ENCODE data around the gene RNF41. TPM values are rescaled to one million over a fixed set of nuclear protein-coding genes. Genes with fewer than 3 reads are reported as not detected.
"Not testable (repeated sequence)": the region's sequence is repeated elsewhere in the genome, so short reads cannot be mapped to it uniquely, and the experiment has no call there.

RNF41 gene
- total RNA-seq (2014; rRNA removed; shearing (Covaris generic)): 48.1 and 52.3 TPM in 2 replicates

DNA sequence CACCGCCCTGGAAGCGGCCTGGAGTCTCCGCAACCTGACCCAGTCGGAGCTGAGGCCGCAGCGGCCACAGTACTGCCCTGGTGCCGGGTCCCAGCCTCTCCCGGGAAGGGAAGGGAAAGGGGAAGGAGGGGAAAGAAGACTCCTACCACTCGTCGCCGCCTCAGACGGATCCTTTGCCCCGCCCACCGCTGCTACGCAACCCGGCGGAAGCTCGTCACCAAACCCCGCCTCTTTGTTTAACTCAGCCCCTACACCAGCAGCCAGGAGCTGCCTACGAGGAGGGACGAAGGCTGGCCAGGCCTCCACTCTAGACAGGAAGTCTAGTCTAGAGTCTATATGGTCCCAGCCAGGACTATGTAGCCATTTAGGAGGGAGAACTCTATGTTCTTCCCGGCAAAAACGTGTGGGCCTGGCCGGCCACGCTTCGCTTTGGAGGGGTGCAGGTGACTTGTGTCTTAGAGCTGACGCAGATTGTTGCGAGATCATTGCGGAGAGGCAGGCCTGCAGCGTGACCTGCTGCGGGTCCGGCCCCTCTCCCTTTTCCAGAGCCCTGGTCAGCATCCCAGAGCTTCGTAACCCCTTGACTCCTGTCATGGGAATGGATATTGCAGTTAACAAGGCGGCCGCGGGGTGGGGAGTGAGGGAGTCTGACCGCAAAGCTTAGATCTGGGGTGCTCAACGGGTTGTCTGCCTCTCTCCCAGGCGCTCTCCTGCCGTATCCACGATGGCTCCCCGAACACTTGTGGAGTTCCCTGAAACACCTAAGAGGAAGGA, at the start of gene RNF41:
RNF41 (minus strand) TSS at position 166 of the 774 bp plus-strand sequence. CDS start 7,875 bp downstream, outside the sequence.
- DNase-seq (ENCODE audit: low read depth): peak; percentile 98

- peak; percentile 10 for DNase-seq (ENCODE audit: low read depth)
Observed at GRCh38 chr12:56271031-56271430, 49.3 kb upstream of the RNF41 start.

- no peak for DNase-seq (ENCODE audit: low read depth)
Observed at GRCh38 chr12:56267443-56268071, 45.8 kb upstream of the RNF41 start.

DNA sequence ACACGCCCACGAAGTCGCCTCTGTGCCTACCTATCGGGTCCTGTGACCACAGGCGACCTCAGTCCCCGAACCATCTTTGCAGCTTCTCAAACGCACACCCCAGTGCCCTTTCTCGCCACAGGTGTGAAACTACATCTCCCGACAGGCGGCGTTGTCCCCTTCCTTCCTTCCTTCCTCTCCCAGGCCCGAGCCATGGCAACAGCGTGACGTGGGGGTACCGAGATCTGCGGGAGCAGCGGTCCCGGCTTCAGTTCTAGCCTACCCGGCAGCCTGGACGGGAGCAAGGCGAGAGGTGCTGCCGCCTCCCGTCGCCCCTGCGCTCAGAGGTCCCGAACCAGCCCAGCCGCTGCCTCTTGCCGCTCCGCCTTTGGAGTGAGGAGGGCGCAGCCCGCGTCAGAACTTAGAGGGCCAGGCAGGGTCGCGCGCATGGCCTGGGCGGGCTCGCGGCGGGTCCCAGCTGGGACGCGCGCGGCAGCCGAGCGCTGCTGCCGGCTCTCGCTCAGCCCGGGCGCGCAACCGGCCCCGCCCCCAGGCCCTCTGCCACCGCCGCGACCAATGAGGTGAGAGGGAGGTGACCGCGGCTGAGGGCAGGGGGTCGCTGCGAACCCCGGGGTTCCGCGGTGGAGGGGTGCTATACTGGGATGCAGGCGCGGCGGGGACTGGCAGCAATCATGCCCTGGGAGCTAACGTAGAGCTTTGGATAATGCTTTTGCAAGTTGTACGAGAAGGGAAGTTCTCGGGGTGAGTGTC, 45.1 kb upstream of the RNF41 start, which contains the start of gene COQ10A:
COQ10A (plus strand) TSS at position 250 of the 750 bp plus-strand sequence; CDS start at position 427, 177 bp downstream.
- DNase-seq (ENCODE audit: low read depth): peak; percentile 92

DNA sequence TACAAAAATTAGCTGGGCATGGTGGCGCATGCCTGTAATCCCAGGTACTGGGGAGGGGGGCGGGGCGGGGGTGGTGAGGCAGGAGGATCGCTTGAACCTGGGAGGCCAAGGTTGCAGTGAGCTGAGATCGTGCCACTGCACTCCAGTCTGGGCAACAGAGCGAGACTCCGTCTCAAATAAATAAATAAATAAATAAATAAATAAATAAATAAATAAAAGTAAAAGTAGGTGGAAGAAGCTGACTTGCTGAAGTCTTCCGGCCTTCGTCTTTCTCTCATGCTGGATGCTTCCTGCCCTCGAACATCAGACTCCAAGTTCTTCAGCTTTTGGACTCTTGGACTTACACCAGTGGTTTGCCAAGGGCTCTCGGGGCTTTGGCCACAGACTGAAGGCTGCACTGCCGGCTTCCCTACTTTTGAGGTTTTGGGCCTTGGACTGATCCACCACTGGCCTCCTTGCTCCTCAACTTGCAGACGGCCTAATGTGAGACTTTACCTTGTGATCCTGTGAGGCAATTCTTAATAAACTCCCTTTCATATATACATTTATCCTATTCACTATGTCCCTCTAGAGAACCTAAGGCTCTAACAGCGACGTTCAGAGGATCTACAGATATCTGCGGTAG, 44.5 kb upstream of the RNF41 start:
- not testable (repeated sequence) for DNase-seq (ENCODE audit: low read depth)

- DNase-seq (ENCODE audit: low read depth): not testable (repeated sequence)
Observed at GRCh38 chr12:56262955-56263354, 41.2 kb upstream of the RNF41 start.

DNA sequence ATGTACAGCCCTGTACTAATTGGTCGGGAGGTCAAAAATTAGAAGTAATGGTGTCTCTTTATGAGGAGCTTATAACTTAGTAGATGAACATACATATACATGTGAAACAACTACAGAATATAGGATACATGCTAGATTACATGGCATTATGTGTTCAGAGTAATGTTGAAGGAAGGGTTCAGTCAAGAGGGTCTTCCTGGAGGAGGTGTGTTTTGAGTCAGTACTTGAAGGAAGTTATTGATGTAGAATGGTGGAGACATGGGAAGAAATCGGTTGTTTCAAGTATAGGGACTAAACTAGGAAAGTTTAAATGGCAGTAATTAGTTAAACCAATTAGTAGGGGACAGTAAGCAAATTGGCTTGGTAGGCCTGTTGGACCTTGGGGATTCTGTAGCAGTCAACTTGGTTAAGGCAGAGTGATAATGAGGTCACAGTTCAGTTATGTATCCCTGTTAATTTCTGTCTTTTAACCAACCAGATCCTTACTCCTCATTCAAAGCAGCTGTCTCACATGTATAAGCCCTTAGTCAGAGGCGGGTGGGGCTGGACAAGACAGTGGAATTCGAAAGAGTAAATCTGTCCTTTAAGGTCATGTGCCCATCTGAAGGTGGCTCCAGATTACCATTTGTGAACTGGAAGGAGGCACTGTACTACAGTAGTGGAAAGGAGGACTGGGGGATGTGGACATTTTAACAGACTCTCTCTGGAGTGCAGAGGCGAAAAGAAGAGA, 39.9 kb upstream of the RNF41 start:
- peak; percentile 78 for DNase-seq (ENCODE audit: low read depth)

GRCh38 chr12:56260921-56261320, 39.2 kb upstream of the RNF41 start:
- DNase-seq (ENCODE audit: low read depth): no peak

DNA sequence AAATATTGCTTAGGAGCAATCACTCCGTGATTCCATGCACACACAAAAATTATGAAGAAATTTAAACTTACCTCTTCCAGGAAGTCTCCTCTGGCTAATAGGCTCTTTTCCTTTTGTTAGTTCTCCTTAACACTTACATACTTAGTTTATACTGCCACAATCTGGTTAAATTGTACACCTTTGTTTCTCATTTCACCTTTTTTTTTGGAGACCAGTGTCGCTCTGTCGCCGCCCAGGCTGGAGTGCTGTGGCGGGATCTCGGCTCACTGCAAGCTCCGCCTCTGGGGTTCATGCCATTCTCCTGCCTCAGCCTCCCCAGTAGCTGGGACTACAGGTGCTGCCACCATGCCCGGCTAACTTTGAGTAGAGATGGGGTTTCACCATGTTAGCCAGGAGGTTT, 38.7 kb upstream of the RNF41 start:
- no peak for DNase-seq (ENCODE audit: low read depth)

DNA sequence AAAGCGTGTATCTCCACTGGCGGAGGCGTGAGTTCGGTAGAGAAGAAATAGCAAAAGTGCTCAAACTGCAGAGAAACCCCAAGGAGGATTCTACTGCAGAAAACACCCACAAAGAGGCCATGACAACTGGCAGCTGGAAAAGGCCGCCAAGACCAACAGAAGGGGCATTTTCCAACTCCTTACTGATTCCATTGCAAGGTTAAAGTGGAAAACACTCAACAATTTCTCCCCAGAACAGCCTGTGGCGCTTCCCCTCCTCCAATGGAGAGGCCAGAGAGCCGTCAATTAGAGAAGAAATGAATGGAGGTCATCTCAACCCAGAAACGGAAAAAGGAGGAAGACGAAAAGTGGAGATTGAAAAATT, 37.1 kb upstream of the RNF41 start:
- DNase-seq (ENCODE audit: low read depth): no peak

DNA sequence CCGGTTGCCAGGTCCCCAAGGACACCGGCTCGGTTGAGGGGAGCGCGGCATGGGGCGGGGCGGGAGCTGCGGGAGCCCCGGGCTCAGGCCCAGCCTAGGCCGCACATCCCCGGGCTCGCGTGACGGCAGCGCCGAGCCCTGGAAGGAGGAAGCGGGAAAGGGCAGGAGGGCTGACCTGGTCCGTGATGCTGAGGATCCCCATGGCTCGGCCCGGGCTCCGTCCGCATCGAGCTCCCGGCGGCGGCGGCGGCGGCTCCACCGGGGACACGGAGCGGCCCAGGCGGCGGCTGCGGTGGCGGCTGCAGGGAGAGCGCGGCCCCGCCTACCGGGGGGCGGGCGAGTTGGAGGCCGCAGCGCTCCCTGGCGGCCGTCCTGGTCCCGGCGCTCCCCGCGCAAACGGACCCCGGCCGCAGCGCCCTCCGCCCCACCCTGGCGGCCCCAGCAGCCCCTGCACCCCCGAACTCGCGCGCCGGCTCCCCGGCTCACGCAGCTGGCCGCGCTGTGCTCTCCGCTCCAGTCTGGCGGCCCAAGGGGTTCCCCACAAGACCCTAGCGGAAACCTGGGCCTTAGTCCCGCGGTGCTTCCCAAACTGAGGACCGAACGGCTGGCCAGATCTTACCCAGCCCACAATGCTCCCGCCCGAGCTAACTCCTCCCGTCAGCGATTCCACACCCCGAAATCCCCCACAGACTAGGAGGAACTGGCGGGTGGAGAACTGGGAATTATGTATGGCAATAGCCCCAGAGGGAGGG, 36.5 kb upstream of the RNF41 start, which contains the start of gene ANKRD52:
ANKRD52 (minus strand) TSS at position 317 of the 752 bp plus-strand sequence; CDS start at position 202, 115 bp downstream.
- peak; percentile 88 for DNase-seq (ENCODE audit: low read depth)

DNA sequence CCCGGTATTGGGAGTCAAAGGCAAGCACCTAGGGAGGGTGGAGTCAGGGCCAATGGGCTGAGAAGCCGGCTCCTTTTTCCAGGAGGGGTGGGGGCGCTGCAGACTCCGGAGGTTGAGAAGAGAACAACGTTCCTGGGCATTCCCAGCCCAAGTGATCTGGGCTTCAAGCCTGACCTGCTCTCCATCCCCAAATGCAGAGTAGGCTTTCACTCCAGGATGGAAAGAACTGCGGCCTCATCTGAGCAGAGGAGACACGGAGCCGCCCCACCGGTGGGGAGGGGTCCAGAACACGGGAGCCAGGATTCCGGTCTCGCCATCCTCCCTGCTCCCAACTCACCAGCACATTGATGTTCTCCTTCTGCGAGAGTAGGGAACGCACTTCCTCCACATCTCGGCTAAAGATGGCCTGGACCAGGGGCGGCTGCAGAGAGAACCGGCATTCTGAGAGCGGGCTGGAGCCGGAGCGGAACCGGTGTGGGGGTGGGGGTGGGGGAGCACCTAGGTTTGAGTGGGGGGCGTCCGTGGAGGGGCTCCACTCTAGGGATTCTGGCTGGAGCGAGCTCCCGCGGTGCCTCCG, 35.9 kb upstream of the RNF41 start:
- DNase-seq (ENCODE audit: low read depth): peak; percentile 56

- DNase-seq (ENCODE audit: low read depth): no peak
Observed at GRCh38 chr12:56257071-56257470, 35.3 kb upstream of the RNF41 start.

DNA sequence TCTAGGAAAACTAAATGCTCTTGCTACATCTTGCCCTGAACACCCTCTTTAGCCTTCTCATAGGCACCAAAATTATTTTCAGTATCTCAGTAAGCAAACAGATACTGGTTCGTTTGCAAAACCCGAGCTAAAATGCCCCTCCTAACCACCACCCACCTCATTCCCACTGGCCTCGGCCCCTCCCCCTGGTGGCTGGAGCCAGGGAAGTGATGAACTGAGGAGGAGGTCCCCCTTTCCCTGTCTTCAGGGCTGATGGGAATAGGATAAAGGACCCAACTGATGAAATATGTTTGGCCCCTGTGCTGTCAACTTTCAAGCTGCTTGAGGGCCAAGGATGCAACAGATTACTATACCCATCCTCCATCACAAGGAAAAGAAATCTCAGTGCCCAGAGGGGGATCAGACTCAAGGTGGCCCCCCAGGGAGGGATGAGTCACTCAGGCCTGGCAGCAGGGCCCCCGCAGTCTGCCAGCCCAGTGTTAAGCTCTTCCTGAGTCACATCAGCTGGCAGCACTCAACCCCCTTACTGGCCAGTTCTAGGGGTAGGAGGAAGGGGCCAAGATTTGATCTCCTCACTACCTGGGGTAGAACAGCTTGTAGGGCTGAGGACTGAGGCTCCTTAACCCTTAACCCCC, 34.7 kb upstream of the RNF41 start:
- peak; percentile 90 for DNase-seq (ENCODE audit: low read depth)

GRCh38 chr12:56255671-56256070, 33.9 kb upstream of the RNF41 start:
- DNase-seq (ENCODE audit: low read depth): no peak

GRCh38 chr12:56253091-56253490, 31.4 kb upstream of the RNF41 start:
- no peak for DNase-seq (ENCODE audit: low read depth)

GRCh38 chr12:56252649-56253048, 30.9 kb upstream of the RNF41 start:
- no peak for DNase-seq (ENCODE audit: low read depth)

- DNase-seq (ENCODE audit: low read depth): no peak
Observed at GRCh38 chr12:56248711-56249110, 27.0 kb upstream of the RNF41 start.

GRCh38 chr12:56247923-56248322, 26.2 kb upstream of the RNF41 start:
- no peak for DNase-seq (ENCODE audit: low read depth)

DNA sequence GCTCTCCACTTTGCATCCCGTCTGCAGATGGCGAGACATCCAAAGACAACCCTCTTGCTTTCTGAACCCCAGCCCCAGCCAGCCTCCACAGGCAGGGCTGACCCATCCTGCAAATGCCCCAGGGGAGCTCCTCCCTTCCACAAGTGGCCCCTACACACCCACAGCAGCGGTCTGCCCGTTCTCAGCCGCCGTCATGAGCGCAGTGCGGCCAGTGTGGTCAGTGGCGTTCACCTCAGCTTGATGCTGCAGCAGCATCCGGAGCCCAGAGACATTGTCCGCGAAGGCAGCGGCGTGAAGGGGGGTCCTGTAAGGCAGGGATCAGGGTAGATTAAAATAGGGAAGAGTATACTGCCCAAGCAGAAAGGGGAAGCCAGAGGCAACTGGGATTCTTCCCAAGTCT, 22.8 kb upstream of the RNF41 start:
- no peak for DNase-seq (ENCODE audit: low read depth)
